ENCODE results near the gene HIGD1C. TPM values are rescaled to one million over a fixed set of nuclear protein-coding genes. Genes with fewer than 3 reads are reported as not detected.

Gene HIGD1C
- total RNA-seq: not detected in 2 replicates

GRCh38 chr12:50952510-50952909, at the start of gene HIGD1C:
TSS of gene HIGD1C (plus strand) at chr12:50952544. CDS start at chr12:50953999, 1,455 bp downstream.

Other genes starting within 250 kb of the HIGD1C start
- 33.0 and 37.7 TPM in 2 replicates for gene ATF1, start 188.4 kb upstream of the HIGD1C start, total RNA-seq
- not detected in 2 replicates for gene TMPRSS12, start 109.6 kb upstream of the HIGD1C start, total RNA-seq
- 39.9 and 54.2 TPM in 2 replicates for gene SLC11A2, start 73.8 kb downstream of the HIGD1C start, total RNA-seq
- 33.0 and 87.0 TPM in 2 replicates for gene LETMD1, start 95.8 kb downstream of the HIGD1C start, total RNA-seq
- 12.4 and 25.5 TPM in 2 replicates for gene CSRNP2, start 131.1 kb downstream of the HIGD1C start, total RNA-seq
- 6.7 and 7.9 TPM in 2 replicates for gene TFCP2, start 220.6 kb downstream of the HIGD1C start, total RNA-seq